Testis (tissue), 2 donors: ENCODE data around the gene ERC2.

Source experiments
- CTCF ChIP-seq, 3 experiments: fragments of 450-650 bp in 2 of 3; fragments of 200-600 bp in 1 of 3; sonication (generic) in 1 of 3; IDR thresholded peaks; one replicate each; pipeline ENCODE4 v1.5.1; 2016 to 2019; ENCODE audit warnings: antibody characterized with exemption in 3 of 3, mild to moderate bottlenecking in 2 of 3, moderate library complexity in 1 of 3
- POLR2A ChIP-seq: fragments of 450-650 bp; IDR thresholded peaks from one replicate; pipeline ENCODE4 v1.6.1; 2017; ENCODE audit warnings: antibody characterized with exemption, mild to moderate bottlenecking, moderate library complexity

- TF ChIP-seq CTCF (IDR thresholded peaks at IDR 0.05), result no peak
- TF ChIP-seq POLR2A, result no peak
Observed at GRCh38 chr3:56397798-56398197, 70.5 kb downstream of the ERC2 start.
